ENCODE measurements around the gene RUFY4. TPM values are rescaled to one million over a fixed set of nuclear protein-coding genes. Genes with fewer than 3 reads are reported as not detected.

Gene RUFY4
- total and polyA plus RNA-seq, 9 of the 15 experiments (the other 6 are each of a cell fraction or from before 2014, with no cell fraction given): not detected

DNA sequence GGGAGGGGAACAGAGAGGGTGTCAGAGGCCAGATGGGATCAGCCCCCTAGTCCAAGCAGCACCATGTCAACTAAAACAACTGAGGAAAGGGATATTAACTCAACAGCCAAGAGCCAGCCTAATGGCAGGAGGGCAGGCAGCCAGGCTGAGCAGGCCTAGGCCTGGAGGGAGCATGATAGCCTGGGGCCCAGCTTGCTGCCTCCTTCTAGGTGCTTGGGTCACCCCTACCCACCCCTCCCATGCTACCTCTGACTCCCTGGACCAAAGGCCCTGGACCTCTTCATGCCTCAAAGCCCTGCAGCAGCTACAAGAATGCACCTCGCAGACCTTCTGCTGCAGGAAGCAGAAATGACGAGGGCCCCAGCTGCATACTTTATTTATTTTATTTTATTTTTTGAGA lies 44.2 kb upstream of the RUFY4 start:
- intact Hi-C loops (cut with micrococcal nuclease) (no loop called here), in situ Hi-C loops (cut with MboI) (no loop called here)
- POLR2A ChIA-PET: interaction anchor here (1.0 kb wide), 1 partner anchor 12 kb away, joined by 3 read pairs; no protein-coding TSS in a partner anchor
- no peak for ATAC-seq
- Histone ChIP-seq H4K20me1 (replicated peaks; ENCODE audit: control insufficient read depth, insufficient read depth, low read length) (no peaks in the 10 kb centered on the region), H3K9me3 (replicated peaks; ENCODE audit: control insufficient read depth, insufficient read depth, low read depth, low read length) (no peaks in the 10 kb centered on the region), H3K27ac (ENCODE audit: extremely low read depth, low read depth, low read length) (no peak overlapping the region), H2AFZ (ENCODE audit: low read depth, low read length) (no peak overlapping the region), H3K4me1 (replicated peaks in 1 of 2; ENCODE audit: control insufficient read depth in 2 of 2, insufficient read depth in 2 of 2, low read length in 2 of 2) (no peaks in the 10 kb centered on the region), H3K9me1 (ENCODE audit: control insufficient read depth, insufficient read depth, low read length) (no peaks in the 10 kb centered on the region), H3K27me3 (ENCODE audit: control insufficient read depth in 2 of 2, insufficient read depth in 2 of 2, low read length in 2 of 2) (peaks cover 0 to 11% of the 10 kb centered on the region in 2 experiments; a peak in 2 of 5 replicates), H3K36me3 (ENCODE audit: control insufficient read depth, insufficient read depth, low read length) (no peaks in the 10 kb centered on the region), H3K79me2 (ENCODE audit: control insufficient read depth, insufficient read depth, low read length) (no peaks in the 10 kb centered on the region), H3K4me3 (no peak overlapping the region), H3K9ac (ENCODE audit: insufficient read depth in 1 of 2, low read depth in 2 of 2, low read length in 2 of 2) (no peak overlapping the region), H3K4me2 (ENCODE audit: insufficient read depth, low read length) (no peak overlapping the region)
- FAIRE-seq: no peak
- no TSS peak for BruUV-seq (replicated peaks)
- CTCF ChIA-PET (ENCODE audit: low intra/inter-chr PET ratio): no interaction called here
- 0% methylated on average over 2 of the region's 2 CpGs for WGBS (ENCODE audit: insufficient coverage, low coverage, missing lambda C conversion rate)
- no peak for DNase-seq (ENCODE audit: extremely low read depth in 1 of 4, low spot score in 3 of 4)
- TF ChIP-seq WHSC1 (IDR thresholded peaks at IDR 0.05; ENCODE audit: low read length) (no peak), XRCC5 (IDR thresholded peaks at IDR 0.05; ENCODE audit: low read depth, low read length) (no peak), PHTF2 (CRISPR knock-in tag; IDR thresholded peaks at IDR 0.05) (no peak), ZNF717 (CRISPR knock-in tag; IDR thresholded peaks at IDR 0.05) (no peak), ZNF224 (CRISPR knock-in tag; IDR thresholded peaks at IDR 0.05) (no peak), TARDBP (IDR thresholded peaks at IDR 0.05) (no peak), CHD2 (IDR thresholded peaks at IDR 0.05; ENCODE audit: low read depth, low read length) (no peak), POLR3G (IDR thresholded peaks at IDR 0.05; ENCODE audit: extremely low read depth, insufficient read length, insufficient replicate concordance) (no peak), CBFA2T3 (IDR thresholded peaks at IDR 0.05) (no peak), MCM2 (IDR thresholded peaks at IDR 0.05; ENCODE audit: low read depth) (no peak), ERF (CRISPR knock-in tag; IDR thresholded peaks at IDR 0.05) (no peak), MTA1 (IDR thresholded peaks at IDR 0.05; ENCODE audit: borderline replicate concordance) (no peak), EP300 (IDR thresholded peaks at IDR 0.05; ENCODE audit: low read length) (no peak), NCOA4 (IDR thresholded peaks at IDR 0.05; ENCODE audit: partially characterized antibody) (no peak)
- TF ChIP-seq, protein P1, sequence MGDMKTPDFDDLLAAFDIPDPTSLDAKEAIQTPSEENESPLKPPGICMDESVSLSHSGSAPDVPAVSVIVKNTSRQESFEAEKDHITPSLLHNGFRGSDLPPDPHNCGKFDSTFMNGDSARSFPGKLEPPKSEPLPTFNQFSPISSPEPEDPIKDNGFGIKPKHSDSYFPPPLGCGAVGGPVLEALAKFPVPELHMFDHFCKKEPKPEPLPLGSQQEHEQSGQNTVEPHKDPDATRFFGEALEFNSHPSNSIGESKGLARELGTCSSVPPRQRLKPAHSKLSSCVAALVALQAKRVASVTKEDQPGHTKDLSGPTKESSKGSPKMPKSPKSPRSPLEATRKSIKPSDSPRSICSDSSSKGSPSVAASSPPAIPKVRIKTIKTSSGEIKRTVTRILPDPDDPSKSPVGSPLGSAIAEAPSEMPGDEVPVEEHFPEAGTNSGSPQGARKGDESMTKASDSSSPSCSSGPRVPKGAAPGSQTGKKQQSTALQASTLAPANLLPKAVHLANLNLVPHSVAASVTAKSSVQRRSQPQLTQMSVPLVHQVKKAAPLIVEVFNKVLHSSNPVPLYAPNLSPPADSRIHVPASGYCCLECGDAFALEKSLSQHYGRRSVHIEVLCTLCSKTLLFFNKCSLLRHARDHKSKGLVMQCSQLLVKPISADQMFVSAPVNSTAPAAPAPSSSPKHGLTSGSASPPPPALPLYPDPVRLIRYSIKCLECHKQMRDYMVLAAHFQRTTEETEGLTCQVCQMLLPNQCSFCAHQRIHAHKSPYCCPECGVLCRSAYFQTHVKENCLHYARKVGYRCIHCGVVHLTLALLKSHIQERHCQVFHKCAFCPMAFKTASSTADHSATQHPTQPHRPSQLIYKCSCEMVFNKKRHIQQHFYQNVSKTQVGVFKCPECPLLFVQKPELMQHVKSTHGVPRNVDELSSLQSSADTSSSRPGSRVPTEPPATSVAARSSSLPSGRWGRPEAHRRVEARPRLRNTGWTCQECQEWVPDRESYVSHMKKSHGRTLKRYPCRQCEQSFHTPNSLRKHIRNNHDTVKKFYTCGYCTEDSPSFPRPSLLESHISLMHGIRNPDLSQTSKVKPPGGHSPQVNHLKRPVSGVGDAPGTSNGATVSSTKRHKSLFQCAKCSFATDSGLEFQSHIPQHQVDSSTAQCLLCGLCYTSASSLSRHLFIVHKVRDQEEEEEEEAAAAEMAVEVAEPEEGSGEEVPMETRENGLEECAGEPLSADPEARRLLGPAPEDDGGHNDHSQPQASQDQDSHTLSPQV (IDR thresholded peaks at IDR 0.05): no peak

Measured in K562 (cell line).